Measurements from ENCODE around the gene DHRSX.

The DHRSX gene

DNA sequence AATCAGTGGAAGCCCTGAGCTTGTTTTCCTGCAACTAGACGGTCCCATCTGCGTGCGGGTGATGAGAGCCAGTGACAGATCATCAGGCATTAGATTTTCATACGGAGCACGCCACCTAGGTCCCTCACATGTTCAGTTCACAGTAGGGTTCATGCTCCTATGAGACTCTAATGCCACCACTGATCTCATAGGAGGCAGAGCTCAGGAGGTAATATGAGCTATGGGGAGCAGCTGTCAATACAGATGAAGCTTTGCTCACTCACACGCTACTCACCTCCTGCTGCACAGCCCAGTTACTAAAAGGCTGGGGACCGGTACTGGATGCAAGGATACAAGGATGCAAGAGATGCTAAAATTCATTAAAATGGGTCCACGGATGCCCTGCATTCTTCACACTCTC lies 61.2 kb downstream of the DHRSX start:
- Histone ChIP-seq H3K27ac (ENCODE audit: extremely low read depth, low read depth, low read length) (no peak overlapping the region), H3K36me3 (ENCODE audit: control insufficient read depth in 2 of 2, insufficient read depth in 1 of 2, low read length in 2 of 2) (no peaks in the 10 kb centered on the region; a peak in 1 of 3 replicates), H3K4me1 (ENCODE audit: control insufficient read depth, insufficient read depth, low read length) (no peaks in the 10 kb centered on the region), H3K4me3 (ENCODE audit: low read depth, low read length) (no peak overlapping the region), H3K9me3 (ENCODE audit: control insufficient read depth, insufficient read depth, low read depth, low read length) (no peaks in the 10 kb centered on the region)
- peak; percentile 96 for TF ChIP-seq ZNF610 (tag by site-specific recombination; IDR thresholded peaks at IDR 0.05; ENCODE audit: borderline replicate concordance)
- TF ChIP-seq, protein P1, sequence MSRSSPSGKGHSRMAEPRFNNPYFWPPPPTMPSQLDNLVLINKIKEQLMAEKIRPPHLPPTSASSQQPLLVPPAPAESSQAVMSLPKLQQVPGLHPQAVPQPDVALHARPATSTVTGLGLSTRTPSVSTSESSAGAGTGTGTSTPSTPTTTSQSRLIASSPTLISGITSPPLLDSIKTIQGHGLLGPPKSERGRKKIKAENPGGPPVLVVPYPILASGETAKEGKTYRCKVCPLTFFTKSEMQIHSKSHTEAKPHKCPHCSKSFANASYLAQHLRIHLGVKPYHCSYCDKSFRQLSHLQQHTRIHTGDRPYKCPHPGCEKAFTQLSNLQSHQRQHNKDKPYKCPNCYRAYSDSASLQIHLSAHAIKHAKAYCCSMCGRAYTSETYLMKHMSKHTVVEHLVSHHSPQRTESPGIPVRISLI (tag by site-specific recombination; IDR thresholded peaks at IDR 0.05) = no peak
- TF ChIP-seq, protein P2, sequence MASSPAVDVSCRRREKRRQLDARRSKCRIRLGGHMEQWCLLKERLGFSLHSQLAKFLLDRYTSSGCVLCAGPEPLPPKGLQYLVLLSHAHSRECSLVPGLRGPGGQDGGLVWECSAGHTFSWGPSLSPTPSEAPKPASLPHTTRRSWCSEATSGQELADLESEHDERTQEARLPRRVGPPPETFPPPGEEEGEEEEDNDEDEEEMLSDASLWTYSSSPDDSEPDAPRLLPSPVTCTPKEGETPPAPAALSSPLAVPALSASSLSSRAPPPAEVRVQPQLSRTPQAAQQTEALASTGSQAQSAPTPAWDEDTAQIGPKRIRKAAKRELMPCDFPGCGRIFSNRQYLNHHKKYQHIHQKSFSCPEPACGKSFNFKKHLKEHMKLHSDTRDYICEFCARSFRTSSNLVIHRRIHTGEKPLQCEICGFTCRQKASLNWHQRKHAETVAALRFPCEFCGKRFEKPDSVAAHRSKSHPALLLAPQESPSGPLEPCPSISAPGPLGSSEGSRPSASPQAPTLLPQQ (tag by site-specific recombination; IDR thresholded peaks at IDR 0.05) = no peak
- TF ChIP-seq, protein P3, sequence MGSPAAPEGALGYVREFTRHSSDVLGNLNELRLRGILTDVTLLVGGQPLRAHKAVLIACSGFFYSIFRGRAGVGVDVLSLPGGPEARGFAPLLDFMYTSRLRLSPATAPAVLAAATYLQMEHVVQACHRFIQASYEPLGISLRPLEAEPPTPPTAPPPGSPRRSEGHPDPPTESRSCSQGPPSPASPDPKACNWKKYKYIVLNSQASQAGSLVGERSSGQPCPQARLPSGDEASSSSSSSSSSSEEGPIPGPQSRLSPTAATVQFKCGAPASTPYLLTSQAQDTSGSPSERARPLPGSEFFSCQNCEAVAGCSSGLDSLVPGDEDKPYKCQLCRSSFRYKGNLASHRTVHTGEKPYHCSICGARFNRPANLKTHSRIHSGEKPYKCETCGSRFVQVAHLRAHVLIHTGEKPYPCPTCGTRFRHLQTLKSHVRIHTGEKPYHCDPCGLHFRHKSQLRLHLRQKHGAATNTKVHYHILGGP (tag by site-specific recombination; IDR thresholded peaks at IDR 0.05) = no peak
- POLR2A ChIA-PET = no interaction called here
- CTCF ChIA-PET = no interaction called here

DNA sequence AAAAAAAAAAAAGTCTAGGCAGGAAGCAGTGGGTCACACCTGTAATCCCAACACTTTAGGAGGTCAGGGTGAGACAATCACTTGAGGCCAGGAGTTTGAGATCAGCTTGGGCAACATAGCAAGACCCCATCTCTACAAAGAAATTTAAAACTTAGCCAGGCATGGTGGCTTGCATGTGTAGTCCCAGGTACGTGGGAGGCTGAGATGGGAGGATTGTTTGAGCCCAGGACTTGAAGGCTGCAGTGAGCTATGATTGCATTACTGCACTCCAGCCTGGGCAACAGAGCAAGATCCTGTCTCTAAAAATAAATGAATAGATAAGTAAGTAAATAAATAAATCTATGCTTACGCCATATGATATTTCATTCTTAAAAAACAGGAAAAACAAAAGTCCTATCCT lies 65.3 kb downstream of the DHRSX start:
- Histone ChIP-seq H3K4me1 (ENCODE audit: control insufficient read depth, insufficient read depth, low read length) (no peaks in the 10 kb centered on the region), H3K36me3 (ENCODE audit: control insufficient read depth in 2 of 2, insufficient read depth in 1 of 2, low read length in 2 of 2) (no peaks in the 10 kb centered on the region; a peak in 1 of 3 replicates), H3K9me3 (ENCODE audit: control insufficient read depth, insufficient read depth, low read depth, low read length) (no peaks in the 10 kb centered on the region), H3K4me3 (ENCODE audit: low read depth, low read length) (no peak overlapping the region), H3K27ac (ENCODE audit: extremely low read depth, low read depth, low read length) (no peak overlapping the region)
- TF ChIP-seq ZEB2 (tag by site-specific recombination; IDR thresholded peaks at IDR 0.05) = no peak
- TF ChIP-seq ZNF121 (tag by site-specific recombination; IDR thresholded peaks at IDR 0.05) = peak; percentile 73
- TF ChIP-seq ZNF521 (tag by site-specific recombination; IDR thresholded peaks at IDR 0.05) = no peak
- ChIA-PET POLR2A (no interaction called here), CTCF (no interaction called here)

DNA sequence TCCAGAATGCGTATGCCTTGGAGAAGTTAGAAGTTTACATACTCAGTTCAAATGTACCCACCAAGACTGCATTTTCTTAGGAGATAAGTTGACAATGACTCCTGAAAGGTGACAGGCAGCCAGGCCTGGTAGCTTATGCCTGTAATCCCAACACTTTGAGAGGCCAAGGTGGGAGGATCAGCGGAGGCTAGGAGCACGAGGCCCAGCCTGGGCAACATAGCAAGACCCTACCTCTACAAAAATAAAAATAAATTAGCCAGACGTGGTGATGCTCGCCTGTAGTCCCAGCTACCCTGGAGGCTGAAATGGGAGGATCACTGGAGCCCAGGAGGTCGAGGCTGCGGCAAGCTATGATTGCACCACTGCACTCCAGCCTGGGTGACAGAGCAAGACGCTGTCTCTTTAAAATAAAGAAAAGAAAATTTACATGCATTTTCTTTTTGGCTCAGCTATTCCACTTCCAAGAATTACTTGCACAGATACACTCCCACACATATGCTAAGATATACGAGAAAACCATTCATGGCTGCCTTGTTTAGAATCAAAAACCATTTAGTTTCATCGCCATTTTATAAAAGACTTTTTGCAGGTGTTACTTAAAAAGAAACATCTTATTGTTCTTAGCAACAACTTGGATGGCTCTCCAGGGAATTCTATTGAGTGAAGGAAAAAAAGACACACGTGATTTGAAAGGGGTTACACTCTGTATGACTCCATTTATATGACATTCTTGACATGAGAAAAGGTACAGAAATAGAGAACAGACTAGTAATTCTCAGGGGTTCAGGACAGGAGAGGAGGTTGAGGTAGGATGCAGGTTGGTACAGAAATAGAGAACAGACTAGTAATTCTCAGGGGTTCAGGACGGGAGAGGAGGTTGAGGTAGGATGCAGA lies 66.3 kb downstream of the DHRSX start:
- H3K36me3 ChIP-seq (ENCODE audit: control insufficient read depth in 2 of 2, insufficient read depth in 1 of 2, low read length in 2 of 2) = no peaks in the 10 kb centered on the region; a peak in 1 of 3 replicates
- TF ChIP-seq ZSCAN30 (tag by site-specific recombination; IDR thresholded peaks at IDR 0.05) (no peak), ZNF624 (tag by site-specific recombination; IDR thresholded peaks at IDR 0.05) (no peak), YY2 (tag by site-specific recombination; IDR thresholded peaks at IDR 0.05) (no peak), ZNF121 (tag by site-specific recombination; IDR thresholded peaks at IDR 0.05) (peak; percentile 64; the same call in 1 of the 2 replicates), ZNF776 (tag by site-specific recombination; IDR thresholded peaks at IDR 0.05; ENCODE audit: borderline replicate concordance) (no peak), ZBTB17 (tag by site-specific recombination; IDR thresholded peaks at IDR 0.05) (no peak)
- TF ChIP-seq, protein P4, sequence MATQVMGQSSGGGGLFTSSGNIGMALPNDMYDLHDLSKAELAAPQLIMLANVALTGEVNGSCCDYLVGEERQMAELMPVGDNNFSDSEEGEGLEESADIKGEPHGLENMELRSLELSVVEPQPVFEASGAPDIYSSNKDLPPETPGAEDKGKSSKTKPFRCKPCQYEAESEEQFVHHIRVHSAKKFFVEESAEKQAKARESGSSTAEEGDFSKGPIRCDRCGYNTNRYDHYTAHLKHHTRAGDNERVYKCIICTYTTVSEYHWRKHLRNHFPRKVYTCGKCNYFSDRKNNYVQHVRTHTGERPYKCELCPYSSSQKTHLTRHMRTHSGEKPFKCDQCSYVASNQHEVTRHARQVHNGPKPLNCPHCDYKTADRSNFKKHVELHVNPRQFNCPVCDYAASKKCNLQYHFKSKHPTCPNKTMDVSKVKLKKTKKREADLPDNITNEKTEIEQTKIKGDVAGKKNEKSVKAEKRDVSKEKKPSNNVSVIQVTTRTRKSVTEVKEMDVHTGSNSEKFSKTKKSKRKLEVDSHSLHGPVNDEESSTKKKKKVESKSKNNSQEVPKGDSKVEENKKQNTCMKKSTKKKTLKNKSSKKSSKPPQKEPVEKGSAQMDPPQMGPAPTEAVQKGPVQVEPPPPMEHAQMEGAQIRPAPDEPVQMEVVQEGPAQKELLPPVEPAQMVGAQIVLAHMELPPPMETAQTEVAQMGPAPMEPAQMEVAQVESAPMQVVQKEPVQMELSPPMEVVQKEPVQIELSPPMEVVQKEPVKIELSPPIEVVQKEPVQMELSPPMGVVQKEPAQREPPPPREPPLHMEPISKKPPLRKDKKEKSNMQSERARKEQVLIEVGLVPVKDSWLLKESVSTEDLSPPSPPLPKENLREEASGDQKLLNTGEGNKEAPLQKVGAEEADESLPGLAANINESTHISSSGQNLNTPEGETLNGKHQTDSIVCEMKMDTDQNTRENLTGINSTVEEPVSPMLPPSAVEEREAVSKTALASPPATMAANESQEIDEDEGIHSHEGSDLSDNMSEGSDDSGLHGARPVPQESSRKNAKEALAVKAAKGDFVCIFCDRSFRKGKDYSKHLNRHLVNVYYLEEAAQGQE (tag by site-specific recombination; IDR thresholded peaks at IDR 0.05) = no peak
- ChIA-PET CTCF (no interaction called here), POLR2A (no interaction called here)
- no peaks in the 10 kb centered on the region for H3K4me1 ChIP-seq (ENCODE audit: control insufficient read depth, insufficient read depth, low read length)
- H3K27ac ChIP-seq (ENCODE audit: extremely low read depth, low read depth, low read length) = no peak overlapping the region
- H3K9me3 ChIP-seq (ENCODE audit: control insufficient read depth, insufficient read depth, low read depth, low read length) = no peaks in the 10 kb centered on the region
- no peak overlapping the region for H3K4me3 ChIP-seq (ENCODE audit: low read depth, low read length)

All from HEK293 (cell line).